CD4-positive, alpha-beta T cell treated with Interleukin-17A for 1 hour (primary cell): ENCODE measurements around the gene DHX15.
A peak's percentile ranks its signal among the peaks of the same experiment; 100 is the strongest.

Experiments used
- DNase-seq: peaks from one replicate; pipeline ENCODE4 v3.0.0-alpha.2; 2020

The DHX15 gene

DNA sequence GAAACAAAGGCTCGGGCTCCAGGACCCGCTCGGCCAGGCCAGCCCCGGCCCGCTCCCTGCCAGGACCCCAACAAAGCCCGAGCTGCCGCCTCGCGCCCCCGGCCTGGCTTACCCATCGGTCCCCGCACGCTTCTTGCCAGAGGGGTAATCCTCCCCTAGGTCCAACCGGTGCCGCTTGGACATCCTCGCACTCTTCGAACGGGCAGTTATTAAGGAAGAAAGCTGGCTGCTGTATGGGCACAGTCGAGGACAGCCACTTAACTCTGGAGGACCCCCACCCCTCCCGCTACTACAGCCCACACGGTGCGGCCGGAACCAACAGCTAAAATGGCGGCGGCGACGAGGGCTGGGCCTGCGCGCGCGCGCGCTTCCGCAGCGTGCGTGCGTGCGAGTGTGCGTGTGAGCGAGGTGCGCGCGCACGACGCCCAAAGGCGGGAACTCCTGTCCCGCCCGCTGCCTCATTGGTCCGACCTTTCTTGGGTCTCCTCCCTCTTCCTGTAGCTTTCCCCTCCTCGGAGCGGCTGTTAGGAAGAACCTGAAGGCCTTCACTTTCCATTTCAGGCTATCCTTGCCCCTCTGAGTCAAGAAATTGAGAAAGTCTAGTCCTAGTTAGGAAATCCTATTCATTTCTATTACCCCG is at the start of gene DHX15:
TSS of gene DHX15 (minus strand) at position 344 of the 640 bp plus-strand sequence. CDS start at position 183, 161 bp downstream.
- DNase-seq, result peak; percentile 94

GRCh38 chr4:24632011-24632410 is 47.7 kb upstream of the DHX15 start:
- no peak for DNase-seq

GRCh38 chr4:24630937-24631336 is 46.6 kb upstream of the DHX15 start:
- no peak for DNase-seq

- no peak for DNase-seq
Measured at GRCh38 chr4:24625091-24625490, 40.7 kb upstream of the DHX15 start.

GRCh38 chr4:24624381-24624780 is 40.0 kb upstream of the DHX15 start:
- no peak for DNase-seq

- DNase-seq, result no peak
Measured at GRCh38 chr4:24622146-24622834, 37.9 kb upstream of the DHX15 start.

DNA sequence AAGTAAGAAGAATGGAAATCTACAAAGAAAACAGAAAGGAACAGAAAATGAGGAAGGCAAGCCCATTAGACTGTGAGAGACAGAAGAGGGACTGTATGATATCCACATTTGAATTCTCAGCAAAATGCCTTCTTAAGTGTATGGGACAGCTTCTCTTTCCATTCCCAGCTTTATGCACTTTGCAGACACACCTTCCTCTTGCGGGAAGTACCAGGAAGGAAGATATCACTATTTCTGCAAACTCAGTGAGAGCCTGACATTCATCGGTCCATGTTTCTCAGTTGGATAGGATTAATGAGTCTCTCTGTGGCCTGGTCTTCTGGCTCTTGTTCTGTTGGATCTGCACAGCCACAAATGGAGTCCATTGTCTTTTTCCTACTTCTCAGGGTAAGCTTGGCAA is 31.6 kb upstream of the DHX15 start:
- DNase-seq, result no peak

DNA sequence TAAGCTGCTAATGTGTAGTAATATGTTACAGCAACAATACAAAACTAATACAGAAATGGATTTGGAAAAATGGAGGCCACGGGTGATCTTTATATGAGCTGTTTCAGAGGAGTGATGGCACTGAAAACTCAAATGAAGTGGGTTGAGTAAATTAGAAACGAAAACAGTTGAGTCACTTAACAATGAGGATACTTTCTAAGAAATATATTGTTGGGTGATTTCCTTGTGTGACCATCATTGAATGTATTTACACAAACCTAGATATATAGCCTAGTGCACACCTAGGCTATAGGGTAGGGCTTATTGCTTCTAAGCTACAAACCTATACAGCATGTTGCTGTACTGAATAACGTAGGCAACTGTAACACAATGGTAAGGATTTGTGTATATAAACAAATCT is 30.5 kb upstream of the DHX15 start:
- DNase-seq, result no peak

GRCh38 chr4:24613502-24613901 is 29.1 kb upstream of the DHX15 start:
- DNase-seq, result no peak

DNA sequence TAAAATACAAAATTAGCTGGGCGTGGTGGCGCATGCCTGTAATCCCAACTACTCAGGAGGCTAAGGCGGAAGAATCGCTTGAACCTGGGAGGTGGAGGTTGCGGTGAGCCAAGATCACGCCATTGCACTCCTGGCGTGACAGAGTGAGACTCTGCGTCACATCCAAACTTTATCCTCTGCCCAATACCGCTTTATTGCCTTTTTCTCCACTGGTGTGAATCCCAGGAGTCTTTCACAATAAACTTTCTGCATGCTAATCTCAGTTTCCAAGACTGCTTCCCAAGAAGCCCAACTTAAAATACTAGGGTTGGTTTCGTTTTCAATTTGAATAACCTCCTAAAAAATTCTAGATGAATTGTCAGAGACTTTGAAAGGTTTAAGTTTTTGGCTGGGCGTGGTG is 27.2 kb upstream of the DHX15 start:
- DNase-seq, result no peak

DNA sequence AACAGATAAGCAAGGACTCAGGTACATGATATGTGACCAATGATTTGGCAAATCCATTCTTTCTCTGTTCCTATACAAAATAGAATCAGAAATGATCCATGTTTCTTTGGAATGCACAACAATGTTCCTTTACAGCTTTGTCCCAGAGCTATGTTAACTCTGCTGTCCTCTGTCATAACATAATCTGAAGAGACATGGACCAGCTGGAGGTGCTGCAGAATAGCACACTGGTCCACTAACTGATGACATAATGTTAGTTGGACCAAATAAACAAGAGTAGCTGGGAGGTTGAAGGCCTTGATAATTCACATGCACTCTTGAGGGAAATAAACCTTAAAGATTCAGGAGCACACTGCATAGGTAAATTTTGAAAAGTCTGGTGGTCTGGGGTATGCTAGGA is 23.0 kb upstream of the DHX15 start:
- no peak for DNase-seq

- DNase-seq, result no peak
Measured at GRCh38 chr4:24605216-24605615, 20.9 kb upstream of the DHX15 start.

DNA sequence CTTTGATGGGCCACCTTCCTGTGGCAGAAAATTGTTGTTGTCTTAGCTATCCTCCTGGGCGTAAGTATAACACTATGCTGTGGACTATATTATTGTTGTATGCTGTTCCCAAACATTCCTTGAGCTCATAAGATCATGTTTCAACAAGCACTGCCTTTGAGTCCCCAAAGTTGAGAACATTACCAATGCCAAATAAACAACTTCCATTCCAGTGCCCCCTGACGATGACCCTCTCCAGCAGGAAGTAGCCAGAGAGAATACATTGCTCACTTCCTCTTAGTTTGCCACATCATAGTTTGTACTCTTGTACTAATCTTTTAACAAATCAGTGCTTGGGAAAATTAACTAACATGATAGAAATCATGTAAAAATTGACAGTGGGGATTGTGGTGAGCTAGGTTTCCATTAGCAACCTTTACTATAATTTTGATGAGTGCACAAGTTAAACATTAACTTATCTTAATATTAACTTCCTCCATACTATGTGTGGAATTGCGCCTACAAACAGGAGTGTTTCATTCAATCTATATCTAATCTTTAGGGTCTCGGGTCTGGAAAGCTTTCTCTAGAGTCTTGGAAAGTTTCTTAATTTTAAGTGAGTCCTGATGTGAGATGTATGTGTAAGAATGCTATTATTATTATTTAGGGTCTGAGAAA is 20.3 kb upstream of the DHX15 start:
- DNase-seq, result no peak

DNA sequence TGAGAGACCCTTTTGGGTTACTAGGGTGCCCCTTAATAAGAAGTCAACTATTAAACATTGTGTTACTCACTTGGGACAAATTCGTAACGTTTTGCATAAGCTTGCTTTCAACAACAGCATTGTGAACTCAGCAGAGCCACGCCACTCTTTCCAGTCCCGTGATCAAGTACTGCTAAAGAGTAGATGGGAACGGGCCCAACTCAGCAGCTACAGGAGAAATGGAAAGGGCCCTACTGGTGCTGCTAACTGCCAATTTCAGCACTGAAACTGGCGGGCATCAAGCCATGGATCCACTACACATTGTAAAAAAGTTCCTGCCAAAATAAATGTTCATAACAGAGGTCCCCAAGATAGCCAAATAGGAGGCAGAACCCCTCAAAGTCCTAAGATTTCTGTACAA is 19.0 kb upstream of the DHX15 start:
- no peak for DNase-seq

DNA sequence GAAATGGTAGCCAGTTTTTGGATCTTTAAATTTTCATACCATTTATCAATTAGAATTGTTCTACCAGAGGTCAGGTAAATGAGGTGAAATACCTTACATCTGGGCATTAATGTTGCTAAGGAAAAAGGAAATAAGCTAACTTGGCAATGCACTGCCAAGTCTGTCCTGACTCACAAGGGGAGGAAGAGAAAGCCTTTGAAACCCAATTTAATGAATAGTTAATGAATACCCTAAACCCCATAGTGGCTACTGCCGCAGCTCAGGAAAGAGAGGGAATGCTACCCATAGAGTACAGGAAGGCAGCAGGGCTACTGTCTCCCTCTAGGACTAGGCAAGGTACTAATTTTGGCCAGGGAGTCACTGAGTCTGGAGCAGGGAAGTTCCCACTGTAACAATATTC is 16.8 kb upstream of the DHX15 start:
- DNase-seq, result no peak

DNA sequence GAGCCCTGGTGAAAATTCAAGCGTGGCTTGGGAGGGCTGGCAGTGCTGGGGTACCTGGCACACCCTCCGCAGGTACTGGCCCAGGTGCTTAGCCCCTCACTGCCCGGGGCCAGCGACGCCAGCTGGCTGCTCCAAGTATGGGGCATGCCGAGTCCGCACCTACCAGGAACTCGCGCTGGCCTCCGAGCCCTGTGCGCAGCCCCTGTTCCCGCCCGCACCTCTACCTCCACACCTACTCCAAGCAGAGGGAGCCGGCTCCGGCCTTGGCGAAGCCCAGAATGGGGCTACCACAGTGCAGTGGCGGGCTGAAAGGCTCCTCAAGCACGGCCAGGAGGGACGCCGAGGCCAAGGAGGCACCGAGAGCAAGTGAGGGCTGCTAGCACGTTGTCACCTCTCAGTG is 14.9 kb upstream of the DHX15 start:
- DNase-seq, result no peak

GRCh38 chr4:24598025-24598424 is 13.7 kb upstream of the DHX15 start:
- DNase-seq, result no peak

DNA sequence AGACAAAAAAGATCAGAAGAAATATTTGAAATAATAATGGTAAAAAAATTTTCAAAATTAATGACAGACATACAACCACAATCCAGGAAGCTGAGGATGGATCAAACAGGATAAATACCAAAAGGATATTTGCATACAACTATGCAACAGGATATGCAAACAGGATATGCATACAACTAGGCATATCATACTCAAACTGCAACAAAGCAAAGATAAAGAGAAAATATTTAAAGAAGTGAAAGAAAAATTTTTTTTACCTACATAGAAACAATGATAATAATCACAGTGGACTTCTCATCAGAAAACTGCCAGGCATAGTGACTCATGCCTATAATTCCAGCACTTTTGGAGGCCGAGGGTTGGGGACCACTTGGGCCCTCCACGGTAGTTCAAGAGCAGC is 11.3 kb upstream of the DHX15 start:
- DNase-seq, result no peak

DNA sequence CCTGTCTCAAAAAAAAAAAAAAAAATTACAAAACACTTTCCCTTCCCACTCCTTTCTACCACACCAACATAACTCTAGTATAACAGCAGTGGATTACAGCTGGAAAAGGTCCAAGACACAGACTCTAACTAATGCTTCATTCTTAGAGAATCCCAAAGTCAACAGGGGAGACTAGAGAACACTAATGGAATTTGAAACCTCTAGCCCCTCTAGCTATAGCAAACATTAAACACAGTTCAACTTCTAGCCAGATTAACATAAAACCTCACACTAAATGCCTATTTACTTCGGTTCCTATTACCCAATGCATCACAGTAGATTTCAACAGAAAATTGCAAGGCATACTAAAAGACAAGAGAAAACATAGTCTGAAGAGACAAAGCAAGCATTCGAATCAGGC is 10.5 kb upstream of the DHX15 start:
- DNase-seq, result no peak

GRCh38 chr4:24589448-24589847 is 5.1 kb upstream of the DHX15 start:
- no peak for DNase-seq

DNA sequence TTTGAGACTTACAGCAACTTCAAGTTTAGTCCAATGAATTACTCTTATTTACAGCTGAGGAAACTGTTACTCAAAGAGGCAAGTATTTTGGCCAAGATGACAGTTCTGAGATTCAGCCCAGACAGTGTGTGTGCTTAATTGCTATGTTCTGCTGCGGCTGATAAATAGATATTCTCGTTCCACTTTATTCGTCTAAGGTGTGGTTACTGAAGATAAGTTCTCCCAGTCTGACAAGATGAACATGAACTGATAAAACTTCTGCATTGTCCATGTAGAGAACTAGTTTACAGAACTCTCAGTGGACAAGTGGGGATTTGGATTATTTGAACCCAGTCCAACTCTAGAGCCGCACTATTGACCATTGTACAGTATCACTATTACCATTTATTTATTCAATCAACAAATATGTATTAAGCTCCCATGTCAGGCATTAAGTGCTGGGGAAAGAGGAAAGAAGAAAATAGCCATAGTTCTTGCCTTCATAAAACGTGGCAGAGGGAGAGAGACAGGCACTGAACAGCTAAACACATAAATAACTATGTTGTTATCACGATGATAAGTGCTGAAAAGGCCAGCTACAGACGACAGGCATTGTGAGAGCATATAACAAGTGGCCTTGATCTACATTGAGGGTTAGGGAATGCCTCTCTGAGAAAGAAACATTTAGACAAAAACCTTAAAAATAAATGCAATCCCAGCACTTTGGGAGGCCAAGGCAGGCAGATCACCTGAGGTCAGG is 4.0 kb upstream of the DHX15 start:
- no peak for DNase-seq

GRCh38 chr4:24583451-24584210 is 723 bp downstream of the DHX15 start:
- peak; percentile 51 for DNase-seq
